OCI-LY1 (cell line): ENCODE data around the gene GKN2.

Experiments
- H2AFZ ChIP-seq: fragments of 200-600 bp; sonication (generic), shearing (Covaris generic); 2 replicates; pipeline ENCODE4 v1.6.0; 2014; ENCODE audit warnings: antibody characterized with exemption, mild to moderate bottlenecking, low read length
- H3F3A ChIP-seq: fragments of 200-600 bp; sonication (generic), shearing (Covaris generic); 2 replicates; pipeline ENCODE4 v1.6.0; 2014; ENCODE audit warnings: mild to moderate bottlenecking, antibody characterized with exemption, low read length, moderate library complexity; ENCODE audit not compliant: insufficient read depth
- H3K27ac ChIP-seq: fragments of 200-600 bp; sonication (generic); 2 replicates; pipeline ENCODE4 v1.5.1; 2014; ENCODE audit warnings: low read length, mixed run types, mild to moderate bottlenecking, low read depth; ENCODE audit not compliant: poor library complexity, severe bottlenecking
- H3K27me3 ChIP-seq: fragments of 200-600 bp; sonication (generic); 2 replicates; pipeline ENCODE4 v1.6.0; 2014; ENCODE audit warnings: antibody characterized with exemption, mild to moderate bottlenecking, low read length, moderate library complexity; ENCODE audit not compliant: insufficient read depth
- H3K36me3 ChIP-seq: fragments of 200-600 bp; sonication (generic); 2 replicates; pipeline ENCODE4 v1.6.1; 2014; ENCODE audit warnings: mild to moderate bottlenecking, antibody characterized with exemption, low read length, moderate library complexity, mixed read lengths; ENCODE audit not compliant: insufficient read depth
- H3K4me1 ChIP-seq: fragments of 200-600 bp; sonication (generic); 2 replicates; pipeline ENCODE4 v1.5.1; 2014; ENCODE audit warnings: mild to moderate bottlenecking, low read length, moderate library complexity; ENCODE audit not compliant: insufficient read depth, severe bottlenecking
- H3K4me2 ChIP-seq: fragments of 200-600 bp; sonication (generic), shearing (Covaris generic); 2 replicates; pipeline ENCODE4 v1.6.1; 2014; ENCODE audit warnings: low read length
- H3K4me3 ChIP-seq: fragments of 200-600 bp; sonication (generic); 2 replicates; pipeline ENCODE4 v1.5.1; 2014; ENCODE audit warnings: low read length, low read depth, mild to moderate bottlenecking, mixed read lengths; ENCODE audit not compliant: poor library complexity, severe bottlenecking
- H3K79me2 ChIP-seq: fragments of 200-600 bp; shearing (Covaris generic); 2 replicates; pipeline ENCODE4 v1.6.1; 2016; ENCODE audit warnings: mixed run types, low read length, mixed read lengths; ENCODE audit not compliant: insufficient read depth
- H3K9ac ChIP-seq: fragments of 200-600 bp; sonication (generic), shearing (Covaris generic); 2 replicates; pipeline ENCODE4 v1.6.1; 2014; ENCODE audit warnings: mild to moderate bottlenecking, low read length, mixed read lengths
- H3K9me2 ChIP-seq: fragments of 200-600 bp; sonication (generic), shearing (Covaris generic); 2 replicates; pipeline ENCODE4 v1.6.1; 2014; ENCODE audit warnings: low read depth, mild to moderate bottlenecking, low read length, mixed read lengths
- H3K9me3 ChIP-seq: fragments of 200-600 bp; shearing (Covaris generic); 2 replicates; pipeline ENCODE4 v1.6.1; 2014; ENCODE audit warnings: low read length, mixed read lengths
- H4K20me1 ChIP-seq: fragments of 200-600 bp; sonication (generic), shearing (Covaris generic); 2 replicates; pipeline ENCODE4 v1.6.0; 2016; ENCODE audit warnings: mild to moderate bottlenecking, low read length; ENCODE audit not compliant: insufficient read depth
- EZH2 ChIP-seq: fragments of 200-600 bp; sonication (generic), shearing (Covaris generic); IDR thresholded peaks from 2 replicates; pipeline ENCODE4 v1.8.0; 2017; ENCODE audit warnings: borderline replicate concordance, mixed run types, mild to moderate bottlenecking, antibody characterized with exemption, low read length, moderate library complexity, mixed read lengths
- TF ChIP-seq, protein P1 (sequence below): fragments of 200-600 bp; sonication (generic), shearing (Covaris generic); IDR thresholded peaks from 2 replicates; pipeline ENCODE4 v1.5.1; 2017; ENCODE audit warnings: mild to moderate bottlenecking, antibody characterized with exemption, low read length, moderate library complexity, mixed read lengths

Gene GKN2

GRCh38 chr2:68909793-68910674 is 42.7 kb downstream of the GKN2 start:
- TF ChIP-seq, protein P1, sequence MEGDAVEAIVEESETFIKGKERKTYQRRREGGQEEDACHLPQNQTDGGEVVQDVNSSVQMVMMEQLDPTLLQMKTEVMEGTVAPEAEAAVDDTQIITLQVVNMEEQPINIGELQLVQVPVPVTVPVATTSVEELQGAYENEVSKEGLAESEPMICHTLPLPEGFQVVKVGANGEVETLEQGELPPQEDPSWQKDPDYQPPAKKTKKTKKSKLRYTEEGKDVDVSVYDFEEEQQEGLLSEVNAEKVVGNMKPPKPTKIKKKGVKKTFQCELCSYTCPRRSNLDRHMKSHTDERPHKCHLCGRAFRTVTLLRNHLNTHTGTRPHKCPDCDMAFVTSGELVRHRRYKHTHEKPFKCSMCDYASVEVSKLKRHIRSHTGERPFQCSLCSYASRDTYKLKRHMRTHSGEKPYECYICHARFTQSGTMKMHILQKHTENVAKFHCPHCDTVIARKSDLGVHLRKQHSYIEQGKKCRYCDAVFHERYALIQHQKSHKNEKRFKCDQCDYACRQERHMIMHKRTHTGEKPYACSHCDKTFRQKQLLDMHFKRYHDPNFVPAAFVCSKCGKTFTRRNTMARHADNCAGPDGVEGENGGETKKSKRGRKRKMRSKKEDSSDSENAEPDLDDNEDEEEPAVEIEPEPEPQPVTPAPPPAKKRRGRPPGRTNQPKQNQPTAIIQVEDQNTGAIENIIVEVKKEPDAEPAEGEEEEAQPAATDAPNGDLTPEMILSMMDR = peak; percentile 92
- no peak for TF ChIP-seq EZH2
- Histone ChIP-seq H3K9ac (no peak overlapping the region), H2AFZ (no peak overlapping the region), H3K4me1 (peaks cover 32% of the 10 kb centered on the region), H3K4me2 (no peak overlapping the region), H3K79me2 (no peaks in the 10 kb centered on the region), H3K9me3 (no peaks in the 10 kb centered on the region), H3F3A (no peaks in the 10 kb centered on the region), H4K20me1 (no peaks in the 10 kb centered on the region), H3K4me3 (no peak overlapping the region), H3K9me2 (no peaks in the 10 kb centered on the region), H3K36me3 (no peaks in the 10 kb centered on the region), H3K27me3 (no peaks in the 10 kb centered on the region), H3K27ac (peak overlapping the region; percentile 97)

DNA sequence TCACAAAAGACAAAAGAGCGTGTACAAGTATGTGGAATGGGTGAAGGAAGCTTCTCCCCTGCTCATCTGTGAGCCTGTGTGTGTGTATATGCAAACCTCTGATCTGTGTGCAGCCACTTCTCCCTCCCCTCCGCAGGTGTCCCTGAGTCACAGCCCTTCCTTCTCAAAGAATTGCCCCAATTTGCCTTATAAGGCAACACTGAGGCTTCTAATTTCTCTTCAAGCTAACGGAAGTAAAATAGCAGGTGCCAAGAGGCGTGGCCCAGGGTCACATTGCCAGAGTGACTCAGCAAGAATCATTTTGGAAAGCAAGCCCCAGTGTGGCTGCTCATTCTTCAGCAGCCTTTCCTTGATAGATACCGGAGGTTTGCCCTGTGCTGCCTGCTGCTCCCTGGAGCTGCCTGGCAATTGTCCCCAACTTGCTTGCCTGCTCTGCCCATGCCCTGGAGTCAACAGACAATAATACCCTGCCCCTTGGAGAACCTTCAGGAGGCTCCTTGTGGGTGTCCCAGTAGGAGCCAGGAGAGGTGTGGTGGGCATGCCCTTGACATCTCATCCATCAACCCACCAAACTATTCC is 44.2 kb downstream of the GKN2 start:
- Histone ChIP-seq H3K27ac (peak overlapping the region; percentile 97), H4K20me1 (no peaks in the 10 kb centered on the region), H3K79me2 (no peaks in the 10 kb centered on the region), H3K9me2 (no peaks in the 10 kb centered on the region), H3K9me3 (peaks cover 6% of the 10 kb centered on the region; the same call in 1 of the 2 replicates), H3K4me3 (peak overlapping the region; percentile 39), H3F3A (no peaks in the 10 kb centered on the region), H3K4me1 (peaks cover 32% of the 10 kb centered on the region), H3K9ac (peak overlapping the region; percentile 70), H3K36me3 (no peaks in the 10 kb centered on the region), H2AFZ (no peak overlapping the region), H3K4me2 (peak overlapping the region; percentile 60), H3K27me3 (no peaks in the 10 kb centered on the region)
- TF ChIP-seq EZH2 = no peak
- TF ChIP-seq, protein P1 = no peak

DNA sequence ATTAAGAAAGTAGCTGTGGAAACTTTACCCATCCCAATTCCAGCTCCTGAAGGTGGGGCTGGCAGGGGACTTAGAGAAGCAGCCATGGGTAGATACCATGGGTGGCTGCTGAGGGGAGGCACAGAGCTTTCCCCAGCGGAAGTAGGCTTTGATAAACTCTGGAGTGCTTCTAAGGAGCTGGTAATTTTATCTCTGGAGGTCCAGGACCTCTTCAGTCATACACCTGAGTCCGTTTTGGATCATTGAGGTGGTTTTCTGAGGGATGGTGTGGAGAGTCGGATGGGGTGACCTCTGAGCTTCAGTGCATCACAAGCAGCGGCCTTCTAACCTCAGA is 44.8 kb downstream of the GKN2 start:
- Histone ChIP-seq H3K79me2 (no peaks in the 10 kb centered on the region), H3K27me3 (no peaks in the 10 kb centered on the region), H3K9me2 (no peaks in the 10 kb centered on the region), H3K4me2 (peak overlapping the region; percentile 60), H3K9ac (peak overlapping the region; percentile 70), H3K4me3 (peak overlapping the region; percentile 39), H3K4me1 (peaks cover 32% of the 10 kb centered on the region), H3K9me3 (peaks cover 6% of the 10 kb centered on the region; the same call in 1 of the 2 replicates), H3K36me3 (no peaks in the 10 kb centered on the region), H4K20me1 (no peaks in the 10 kb centered on the region), H3F3A (no peaks in the 10 kb centered on the region), H3K27ac (peak overlapping the region; percentile 97), H2AFZ (no peak overlapping the region)
- TF ChIP-seq, protein P1 = no peak
- TF ChIP-seq EZH2 = no peak
